GM13976 (cell line): Measurements from ENCODE around the gene FXR2.

Source experiments
- DNase-seq: peaks from one replicate; pipeline ENCODE4 v3.0.0; 2012; ENCODE audit warnings: low spot score
- in situ Hi-C: fragments of 300-500 bp; cut with MboI; formaldehyde crosslinking; loops from one replicate; pipeline ENCODE4 v1.12.0; 2022; ENCODE audit warnings: low sequenced_read_pairs, mixed read lengths, inconsistent platforms; ENCODE audit not compliant: unreplicated experiment
- TF ChIP-seq, protein P1 (sequence below): IDR thresholded peaks from 2 replicates; pipeline ENCODE4 v1.5.1; 2012; ENCODE audit warnings: borderline replicate concordance, mild to moderate bottlenecking; ENCODE audit not compliant: insufficient read depth; ENCODE audit errors: extremely low read depth, missing control alignments, control extremely low read depth

FXR2 gene

DNA sequence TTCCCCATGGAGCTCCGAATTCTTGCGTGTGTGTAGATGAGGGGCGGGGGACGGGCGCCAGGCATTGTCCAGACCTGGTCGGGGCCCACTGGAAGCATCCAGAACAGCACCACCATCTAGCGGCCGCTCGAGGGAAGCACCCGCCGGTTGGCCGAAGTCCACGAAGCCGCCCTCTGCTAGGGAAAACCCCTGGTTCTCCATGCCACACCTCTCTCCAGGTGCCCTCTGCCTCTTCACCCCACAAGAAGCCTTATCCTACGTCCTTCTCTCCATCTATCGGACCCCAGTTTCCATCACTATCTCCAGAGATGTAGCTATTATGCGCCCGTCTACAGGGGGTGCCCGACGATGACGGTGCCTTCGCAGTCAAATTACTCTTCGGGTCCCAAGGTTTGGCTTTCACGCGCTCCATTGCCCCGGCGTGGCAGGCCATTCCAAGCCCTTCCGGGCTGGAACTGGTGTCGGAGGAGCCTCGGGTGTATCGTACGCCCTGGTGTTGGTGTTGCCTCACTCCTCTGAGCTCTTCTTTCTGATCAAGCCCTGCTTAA, 53.6 kb downstream of the FXR2 start:
- TF ChIP-seq, protein P1, sequence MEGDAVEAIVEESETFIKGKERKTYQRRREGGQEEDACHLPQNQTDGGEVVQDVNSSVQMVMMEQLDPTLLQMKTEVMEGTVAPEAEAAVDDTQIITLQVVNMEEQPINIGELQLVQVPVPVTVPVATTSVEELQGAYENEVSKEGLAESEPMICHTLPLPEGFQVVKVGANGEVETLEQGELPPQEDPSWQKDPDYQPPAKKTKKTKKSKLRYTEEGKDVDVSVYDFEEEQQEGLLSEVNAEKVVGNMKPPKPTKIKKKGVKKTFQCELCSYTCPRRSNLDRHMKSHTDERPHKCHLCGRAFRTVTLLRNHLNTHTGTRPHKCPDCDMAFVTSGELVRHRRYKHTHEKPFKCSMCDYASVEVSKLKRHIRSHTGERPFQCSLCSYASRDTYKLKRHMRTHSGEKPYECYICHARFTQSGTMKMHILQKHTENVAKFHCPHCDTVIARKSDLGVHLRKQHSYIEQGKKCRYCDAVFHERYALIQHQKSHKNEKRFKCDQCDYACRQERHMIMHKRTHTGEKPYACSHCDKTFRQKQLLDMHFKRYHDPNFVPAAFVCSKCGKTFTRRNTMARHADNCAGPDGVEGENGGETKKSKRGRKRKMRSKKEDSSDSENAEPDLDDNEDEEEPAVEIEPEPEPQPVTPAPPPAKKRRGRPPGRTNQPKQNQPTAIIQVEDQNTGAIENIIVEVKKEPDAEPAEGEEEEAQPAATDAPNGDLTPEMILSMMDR = peak; percentile 93
- DNase-seq = peak; percentile 91
- in situ Hi-C loops = no loop called here

DNA sequence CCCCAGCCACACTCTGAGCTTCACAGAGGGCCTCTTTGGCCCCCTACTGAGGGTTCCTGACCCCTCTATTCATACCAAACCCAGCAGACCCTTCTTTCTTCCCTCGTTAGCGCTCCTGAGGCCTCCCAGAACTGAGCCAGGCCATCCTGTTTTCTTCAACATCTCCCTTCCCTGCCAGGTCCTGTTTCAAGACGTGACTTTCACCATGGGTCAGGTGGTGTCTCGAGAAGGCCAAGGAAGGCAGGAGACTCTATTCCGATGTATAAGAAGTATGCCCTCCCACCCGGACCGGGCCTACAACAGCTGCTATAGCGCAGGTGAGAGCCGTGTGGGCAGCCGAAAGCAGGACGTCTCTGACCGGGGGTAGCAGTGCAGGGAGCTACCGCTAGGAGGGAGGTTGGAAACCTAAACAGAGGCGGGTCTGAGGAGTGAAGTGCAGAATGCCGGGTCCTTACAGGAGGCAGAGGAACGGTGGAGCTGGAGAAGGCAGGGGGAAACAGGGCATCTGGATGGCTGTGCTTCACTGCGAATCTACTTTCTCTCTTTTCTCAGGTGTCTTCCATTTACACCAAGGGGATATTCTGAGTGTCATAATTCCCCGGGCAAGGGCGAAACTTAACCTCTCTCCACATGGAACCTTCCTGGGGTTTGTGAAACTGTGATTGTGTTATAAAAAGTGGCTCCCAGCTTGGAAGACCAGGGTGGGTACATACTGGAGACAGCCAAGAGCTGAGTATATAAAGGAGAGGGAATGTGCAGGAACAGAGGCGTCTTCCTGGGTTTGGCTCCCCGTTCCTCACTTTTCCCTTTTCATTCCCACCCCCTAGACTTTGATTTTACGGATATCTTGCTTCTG, 54.3 kb downstream of the FXR2 start:
- in situ Hi-C loops = no loop called here
- no peak for DNase-seq
- TF ChIP-seq, protein P1 = peak; percentile 63

DNA sequence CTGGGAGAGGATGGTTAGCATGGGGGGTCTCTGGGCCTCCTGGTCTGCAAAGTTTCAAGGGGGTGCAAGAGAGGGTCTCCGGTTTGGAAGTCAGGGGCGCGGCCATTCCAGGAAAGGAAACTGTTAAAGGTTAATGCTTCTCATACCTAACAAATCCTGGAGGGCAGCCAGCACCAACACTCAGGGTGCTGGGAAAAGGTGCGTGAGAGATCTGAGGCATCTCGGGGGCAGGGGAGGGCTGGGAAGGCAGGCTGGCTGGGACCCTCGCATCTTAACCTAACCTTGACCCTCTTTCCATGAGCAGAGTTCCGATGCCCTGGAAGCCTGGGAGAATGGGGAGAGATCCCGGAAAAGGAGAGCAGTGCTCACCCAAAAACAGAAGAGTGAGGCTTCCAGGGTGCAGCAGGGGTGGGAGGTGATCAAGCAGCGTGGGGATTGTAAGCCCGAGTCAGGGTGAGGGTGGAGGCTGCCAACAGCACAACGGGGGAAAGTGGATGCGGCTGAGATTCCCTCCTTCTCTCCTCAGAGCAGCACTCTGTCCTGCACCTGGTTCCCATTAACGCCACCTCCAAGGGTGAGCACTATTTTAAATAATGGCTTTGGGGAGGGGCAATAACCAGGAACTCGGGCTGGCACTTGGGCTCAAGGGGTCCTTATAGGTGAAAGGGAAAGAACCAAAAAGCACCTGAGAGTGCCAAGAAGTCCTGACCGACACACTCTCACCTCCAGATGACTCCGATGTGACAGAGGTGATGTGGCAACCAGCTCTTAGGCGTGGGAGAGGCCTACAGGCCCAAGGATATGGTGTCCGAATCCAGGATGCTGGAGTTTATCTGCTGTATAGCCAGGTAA, 55.2 kb downstream of the FXR2 start:
- no peak for DNase-seq
- in situ Hi-C loops = no loop called here
- TF ChIP-seq, protein P1 = no peak

DNA sequence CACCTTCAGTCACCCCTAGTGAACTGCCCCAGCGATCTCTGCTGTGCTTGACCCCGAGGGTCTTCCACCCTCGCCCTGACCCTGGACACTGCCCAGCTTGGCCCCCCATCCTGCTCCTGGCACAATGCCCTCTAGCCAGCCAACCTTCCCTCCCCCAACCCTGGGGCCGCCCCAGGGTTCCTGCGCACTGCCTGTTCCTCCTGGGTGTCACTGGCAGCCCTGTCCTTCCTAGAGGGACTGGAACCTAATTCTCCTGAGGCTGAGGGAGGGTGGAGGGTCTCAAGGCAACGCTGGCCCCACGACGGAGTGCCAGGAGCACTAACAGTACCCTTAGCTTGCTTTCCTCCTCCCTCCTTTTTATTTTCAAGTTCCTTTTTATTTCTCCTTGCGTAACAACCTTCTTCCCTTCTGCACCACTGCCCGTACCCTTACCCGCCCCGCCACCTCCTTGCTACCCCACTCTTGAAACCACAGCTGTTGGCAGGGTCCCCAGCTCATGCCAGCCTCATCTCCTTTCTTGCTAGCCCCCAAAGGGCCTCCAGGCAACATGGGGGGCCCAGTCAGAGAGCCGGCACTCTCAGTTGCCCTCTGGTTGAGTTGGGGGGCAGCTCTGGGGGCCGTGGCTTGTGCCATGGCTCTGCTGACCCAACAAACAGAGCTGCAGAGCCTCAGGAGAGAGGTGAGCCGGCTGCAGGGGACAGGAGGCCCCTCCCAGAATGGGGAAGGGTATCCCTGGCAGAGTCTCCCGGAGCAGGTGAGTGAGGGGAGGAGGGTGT, 56.0 kb downstream of the FXR2 start, which contains the start of gene TNFSF13:
TNFSF13 (plus strand) TSS at position 207 of the 776 bp plus-strand sequence; CDS start at position 497, 290 bp downstream.
- no peak for DNase-seq
- TF ChIP-seq, protein P1 = no peak
- in situ Hi-C loops = no loop called here

DNA sequence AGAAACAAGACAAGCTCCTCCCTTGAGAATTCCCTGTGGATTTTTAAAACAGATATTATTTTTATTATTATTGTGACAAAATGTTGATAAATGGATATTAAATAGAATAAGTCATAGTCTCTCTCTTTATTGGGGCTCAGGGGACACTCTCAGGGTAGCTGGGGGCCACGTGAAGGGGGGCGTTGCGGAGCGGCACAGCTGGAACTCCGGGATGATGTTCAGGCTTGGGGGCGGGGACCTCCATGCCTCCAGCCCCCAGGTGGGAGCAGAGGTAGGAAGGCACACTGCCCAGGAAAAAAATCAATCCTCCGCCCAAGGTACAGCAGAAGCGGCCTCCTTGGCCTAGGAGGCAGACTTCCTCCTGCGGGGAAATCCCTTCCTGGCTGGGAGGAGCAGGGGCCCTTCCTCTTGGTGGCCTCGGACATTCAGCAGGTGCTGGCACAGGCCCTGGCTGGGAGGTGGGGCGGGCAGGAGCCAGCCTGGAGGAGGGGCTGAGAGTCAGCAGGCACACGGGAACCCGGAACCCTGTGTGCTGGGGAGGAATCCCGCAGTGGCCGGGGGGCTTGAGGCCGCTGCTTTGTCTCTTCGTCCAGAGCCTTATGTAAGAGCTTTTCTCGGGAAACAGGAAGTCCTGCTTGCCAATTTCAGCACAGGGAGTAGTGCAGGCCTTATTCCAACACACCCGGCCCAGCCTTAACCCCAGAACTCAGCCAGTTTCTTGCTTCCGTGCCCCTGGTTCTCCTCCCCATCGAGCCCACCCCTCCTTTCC, 56.7 kb downstream of the FXR2 start:
- TF ChIP-seq, protein P1 = no peak
- in situ Hi-C loops = no loop called here
- peak; percentile 72 for DNase-seq
